ENCODE results near the gene DSC1.
"Not testable (repeated sequence)": the region's sequence is repeated elsewhere in the genome, so short reads cannot be mapped to it uniquely, and the experiment has no call there.

DSC1 gene

GRCh38 chr18:31162825-31163435 is at the start of gene DSC1:
Gene DSC1, minus strand, starts transcription at chr18:31162856. Its CDS starts 262 bp downstream, at chr18:31162594.
- DNase-seq = no peak

- no peak for DNase-seq
These were observed 48.4 kb upstream of the DSC1 start for GRCh38 chr18:31211047-31211446.

GRCh38 chr18:31209041-31209440 is 46.4 kb upstream of the DSC1 start:
- DNase-seq = no peak

GRCh38 chr18:31207391-31207790 is 44.7 kb upstream of the DSC1 start:
- no peak for DNase-seq

- DNase-seq = peak; percentile 81
These were observed 44.2 kb upstream of the DSC1 start for GRCh38 chr18:31206787-31207381.

- DNase-seq = no peak
These were observed 43.4 kb upstream of the DSC1 start for GRCh38 chr18:31206071-31206470.

- no peak for DNase-seq
These were observed 42.6 kb upstream of the DSC1 start for GRCh38 chr18:31205273-31205672.

- no peak for DNase-seq
These were observed 42.2 kb upstream of the DSC1 start for GRCh38 chr18:31204833-31205232.

GRCh38 chr18:31204166-31204565 is 41.5 kb upstream of the DSC1 start:
- no peak for DNase-seq

GRCh38 chr18:31203794-31204148 is 41.1 kb upstream of the DSC1 start:
- no peak for DNase-seq

GRCh38 chr18:31203096-31203793 is 40.6 kb upstream of the DSC1 start:
- DNase-seq = no peak

GRCh38 chr18:31199190-31199769 is 36.6 kb upstream of the DSC1 start:
- DNase-seq = no peak

GRCh38 chr18:31197676-31198075 is 35.0 kb upstream of the DSC1 start:
- no peak for DNase-seq

- no peak for DNase-seq
These were observed 32.4 kb upstream of the DSC1 start for GRCh38 chr18:31195063-31195462.

GRCh38 chr18:31192086-31192776 is 29.6 kb upstream of the DSC1 start:
- DNase-seq = no peak

- DNase-seq = no peak
These were observed 28.3 kb upstream of the DSC1 start for GRCh38 chr18:31190919-31191318.

GRCh38 chr18:31189757-31190156 is 27.1 kb upstream of the DSC1 start:
- no peak for DNase-seq

GRCh38 chr18:31185186-31185950 is 22.7 kb upstream of the DSC1 start:
- no peak for DNase-seq

- DNase-seq = no peak
These were observed 20.6 kb upstream of the DSC1 start for GRCh38 chr18:31183302-31183701.

- not testable (repeated sequence) for DNase-seq
These were observed 14.7 kb upstream of the DSC1 start for GRCh38 chr18:31177369-31177768.

GRCh38 chr18:31176531-31176930 is 13.9 kb upstream of the DSC1 start:
- DNase-seq = no peak

- DNase-seq = no peak
These were observed 8.6 kb upstream of the DSC1 start for GRCh38 chr18:31171144-31171839.

Measured in SHP77 treated with DMSO at 0.1 percent for 48 hours (cell line).